GM18951 (cell line): ENCODE measurements around the gene TMEM183A.

Source experiments
- POLR2A ChIP-seq: IDR thresholded peaks from 4 replicates; pipeline ENCODE4 v1.6.1; 2011; ENCODE audit warnings: mild to moderate bottlenecking; ENCODE audit not compliant: insufficient read length, insufficient read depth; ENCODE audit errors: extremely low read depth
- in situ Hi-C: fragments of 300-500 bp; cut with MboI; formaldehyde crosslinking; loops from one replicate; pipeline ENCODE4 v1.12.0; 2022; ENCODE audit warnings: low sequenced_read_pairs, mixed read lengths, inconsistent platforms; ENCODE audit not compliant: unreplicated experiment

The TMEM183A gene

GRCh38 chr1:203006948-203007871 is at the start of gene TMEM183A:
Gene TMEM183A (plus strand): TSS chr1:203007374. CDS start chr1:203007466, 92 bp downstream.
- in situ Hi-C loops: no loop called here
- TF ChIP-seq POLR2A: peak; percentile 91

- peak; percentile 93 for TF ChIP-seq POLR2A
- in situ Hi-C loops: no loop called here
Measured at GRCh38 chr1:202957733-202958543, 49.2 kb upstream of the TMEM183A start, which contains the start of gene ADIPOR1. Gene ADIPOR1 (minus strand): TSS chr1:202958312. CDS start chr1:202951070, 7,242 bp downstream.

GRCh38 chr1:202958544-202959275 is 48.5 kb upstream of the TMEM183A start:
- no peak for TF ChIP-seq POLR2A
- in situ Hi-C loops: no loop called here

- no peak for TF ChIP-seq POLR2A
Measured at GRCh38 chr1:202959276-202959620, 47.9 kb upstream of the TMEM183A start.

GRCh38 chr1:202961220-202961880 is 45.8 kb upstream of the TMEM183A start:
- in situ Hi-C loops: no loop called here
- TF ChIP-seq POLR2A: no peak

More at GRCh38 chr1:202959276-202959620, 47.9 kb upstream of the TMEM183A start:
- in situ Hi-C loops: no loop called here

- in situ Hi-C loops: no loop called here
- TF ChIP-seq POLR2A: no peak
Measured at GRCh38 chr1:202964791-202965410, 42.3 kb upstream of the TMEM183A start.

- no peak for TF ChIP-seq POLR2A
- in situ Hi-C loops: no loop called here
Measured at GRCh38 chr1:202965422-202965821, 41.8 kb upstream of the TMEM183A start.

GRCh38 chr1:202966006-202966898 is 40.9 kb upstream of the TMEM183A start:
- no peak for TF ChIP-seq POLR2A
- in situ Hi-C loops: no loop called here

GRCh38 chr1:202967684-202968281 is 39.4 kb upstream of the TMEM183A start:
- TF ChIP-seq POLR2A: no peak
- in situ Hi-C loops: no loop called here

- no peak for TF ChIP-seq POLR2A
- in situ Hi-C loops: no loop called here
Measured at GRCh38 chr1:202968351-202968750, 38.8 kb upstream of the TMEM183A start.

- in situ Hi-C loops: no loop called here
Measured at GRCh38 chr1:202968895-202969295, 38.3 kb upstream of the TMEM183A start.

More at GRCh38 chr1:202968895-202969295, 38.3 kb upstream of the TMEM183A start:
- no peak for TF ChIP-seq POLR2A
